Fibroblast of peridontal ligament (primary cell): ENCODE measurements around the gene USF3.

Experiments
- DNase-seq: peaks from one replicate; pipeline ENCODE4 v3.0.0-alpha.2; 2010; ENCODE audit errors: extremely low read depth

The USF3 gene

DNA sequence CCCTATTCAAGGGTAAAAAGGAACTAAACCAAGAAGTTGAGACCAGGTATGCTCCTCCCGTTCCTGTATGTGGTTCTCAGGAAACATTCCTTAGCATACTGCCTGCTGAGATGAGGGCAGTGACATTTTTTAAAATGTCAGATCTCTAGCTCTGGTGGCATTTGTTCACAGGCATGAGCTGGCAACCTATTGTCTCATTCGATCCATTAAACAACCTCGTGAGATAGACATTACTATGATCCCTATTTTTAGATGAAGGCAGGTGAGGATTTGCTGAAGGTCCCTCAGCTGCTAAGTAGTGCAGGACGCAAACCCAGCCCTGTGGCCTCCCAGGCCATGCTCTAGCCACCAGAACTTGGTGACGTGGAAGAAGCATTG is 89.2 kb downstream of the USF3 start:
- DNase-seq: no peak

DNA sequence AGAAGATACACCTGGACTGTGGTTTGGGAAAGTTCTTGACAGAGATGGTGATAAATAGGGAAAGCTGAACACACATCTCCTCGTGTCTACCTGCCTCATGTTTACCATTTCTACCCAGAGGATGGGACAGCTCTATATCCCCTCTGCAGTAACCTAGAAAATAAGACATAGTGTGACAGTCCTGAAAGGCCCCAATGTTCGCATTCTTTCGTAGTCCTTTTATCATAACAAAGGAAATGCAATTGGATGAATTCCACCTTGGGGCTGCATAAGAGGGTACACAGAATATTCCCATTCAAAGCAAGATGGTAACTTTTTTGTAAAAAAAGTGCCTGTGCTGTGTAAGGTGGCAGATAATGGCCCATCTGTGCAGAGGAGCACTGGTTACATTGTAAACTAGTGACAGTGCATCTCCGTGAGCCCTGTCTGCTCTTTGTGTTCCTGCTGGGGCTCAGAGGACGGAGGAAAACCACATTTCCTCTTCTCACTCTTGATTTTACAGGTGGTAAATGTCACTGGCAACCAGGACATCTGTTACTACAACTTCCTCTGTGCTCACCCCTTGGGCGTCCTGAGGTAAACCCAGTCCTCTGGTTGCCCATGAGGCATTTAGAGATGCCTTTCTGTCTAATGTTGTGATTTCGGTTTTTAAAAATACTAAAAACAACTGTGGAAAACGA is 89.8 kb downstream of the USF3 start:
- no peak for DNase-seq

DNA sequence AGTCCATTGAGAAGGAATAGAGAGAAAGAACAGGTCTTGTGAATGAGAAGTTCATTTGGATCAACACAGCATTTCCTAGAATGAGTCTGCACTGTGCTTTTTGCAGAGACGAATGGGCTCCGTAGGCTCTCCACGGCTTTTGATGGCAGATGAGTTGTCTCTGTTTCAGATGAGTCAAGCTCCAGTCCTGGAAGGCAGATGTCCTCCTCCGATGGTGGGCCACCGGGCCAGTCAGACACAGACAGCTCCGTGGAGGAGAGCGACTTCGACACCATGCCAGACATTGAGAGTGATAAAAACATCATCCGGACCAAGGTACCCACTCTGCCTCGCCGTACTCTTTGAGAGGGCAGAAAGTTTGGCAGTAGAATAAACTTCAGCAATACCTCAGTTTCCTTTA is 93.6 kb downstream of the USF3 start:
- DNase-seq: no peak

DNA sequence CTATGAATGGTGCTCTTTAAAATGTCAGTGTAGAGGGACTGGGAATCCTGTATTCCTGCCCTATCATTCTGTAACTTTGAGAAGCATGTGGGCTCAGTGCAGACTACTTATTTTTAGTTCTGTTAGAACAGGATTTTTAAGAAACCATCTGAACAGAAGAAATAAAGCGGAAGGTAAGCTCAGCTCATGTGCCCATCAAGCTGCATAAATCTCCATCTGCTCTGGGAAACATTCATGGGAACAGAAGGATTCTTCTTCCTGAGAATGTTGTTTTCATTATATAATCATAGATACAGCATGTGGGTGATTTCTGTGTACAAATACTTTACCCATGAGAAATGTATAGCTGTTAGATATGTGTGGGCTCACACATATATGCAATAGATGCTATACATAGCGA is 94.2 kb downstream of the USF3 start:
- DNase-seq: no peak

DNA sequence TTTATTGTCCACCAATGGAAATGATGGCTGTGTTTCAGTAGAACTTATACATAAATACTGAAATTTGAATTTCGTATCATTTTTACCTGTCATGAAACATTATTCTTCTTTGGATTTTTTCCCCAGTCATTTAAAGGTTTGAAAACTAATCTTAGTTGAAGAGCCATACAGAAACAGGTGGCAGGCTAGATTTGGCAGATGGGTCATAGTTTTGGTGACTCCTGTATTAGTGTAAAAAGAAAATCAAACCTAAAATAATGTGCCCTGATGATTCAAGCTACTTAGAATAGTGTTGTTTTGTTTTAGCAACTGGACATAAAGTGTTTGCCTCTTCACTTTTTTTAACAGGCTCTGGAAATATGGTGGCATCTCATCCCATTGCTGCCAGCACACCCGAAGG is 95.2 kb downstream of the USF3 start:
- DNase-seq: no peak

DNA sequence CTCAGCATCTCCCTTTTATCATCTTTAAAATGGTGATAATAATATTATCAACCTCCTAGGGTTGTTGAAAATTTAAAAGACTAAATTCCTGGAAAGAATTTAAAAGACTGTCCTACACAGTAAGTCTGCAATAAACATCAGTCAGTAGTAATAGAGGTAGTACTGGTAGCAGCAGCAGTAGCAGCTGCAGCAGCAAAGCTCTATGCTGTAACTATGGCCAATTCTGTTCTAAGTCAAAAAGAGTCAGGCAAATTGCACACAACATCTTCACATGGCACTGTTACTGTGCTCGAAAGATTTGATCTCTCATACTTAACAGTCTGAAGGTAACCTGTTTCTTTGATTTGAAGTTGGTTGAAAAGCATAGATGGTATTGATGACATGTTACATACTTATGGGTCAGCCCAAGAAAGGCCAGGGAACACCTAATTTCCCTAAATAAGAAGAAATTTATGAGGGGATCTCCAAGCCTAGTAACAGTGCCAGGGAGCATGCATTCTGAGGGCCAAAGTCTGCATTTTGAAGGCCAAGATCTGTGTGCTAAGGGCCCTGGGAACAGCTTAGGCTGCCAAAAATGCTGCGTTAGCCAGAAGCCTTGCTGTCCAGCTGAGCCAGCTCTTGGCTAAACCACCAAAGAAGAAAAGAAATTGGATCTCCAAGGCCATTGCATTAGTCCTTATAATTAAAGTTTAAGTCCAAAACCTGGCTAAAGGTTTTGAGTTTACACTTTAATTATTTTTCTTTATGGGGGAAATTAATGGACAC is 95.8 kb downstream of the USF3 start:
- no peak for DNase-seq
